SK-N-DZ (cell line): ENCODE results near the gene ACHE. TPM values are rescaled to one million over a fixed set of nuclear protein-coding genes. Genes with fewer than 3 reads are reported as not detected.
"Not testable (repeated sequence)": the region's sequence is repeated elsewhere in the genome, so short reads cannot be mapped to it uniquely, and the experiment has no call there.

Source experiments
- DNase-seq: peaks from one replicate; pipeline ENCODE4 v3.0.0-alpha.2; 2015; ENCODE audit warnings: low spot score
- polyA plus RNA-seq, 2 experiments: library from polyadenylated mRNA; depleted of rRNA; stranded (reverse); fragments of >200 nt; gene quantifications; 2 replicates each; pipeline ENCODE4 v1.2.3, GENCODE V29; 2014

ACHE gene
- 1.0 and 2.4 TPM in 2 replicates for polyA plus RNA-seq (2014; cell fraction: cytosol; rRNA removed)
- polyA plus RNA-seq (2014; cell fraction: nucleus; rRNA removed), result 1.9 and 4.2 TPM in 2 replicates

GRCh38 chr7:100895701-100895955 is at the start of gene ACHE:
Gene ACHE (minus strand): TSS chr7:100895888. CDS start chr7:100894232, 1,656 bp downstream.
- no peak for DNase-seq

GRCh38 chr7:100944138-100944537 is 48.5 kb upstream of the ACHE start:
- DNase-seq, result no peak

- DNase-seq, result no peak
These were observed 48.0 kb upstream of the ACHE start for GRCh38 chr7:100943693-100944092.

- no peak for DNase-seq
These were observed 46.5 kb upstream of the ACHE start for GRCh38 chr7:100942045-100942774.

GRCh38 chr7:100936167-100936566 is 40.5 kb upstream of the ACHE start:
- not testable (repeated sequence) for DNase-seq

- not testable (repeated sequence) for DNase-seq
These were observed 39.7 kb upstream of the ACHE start for GRCh38 chr7:100935381-100935780.

GRCh38 chr7:100933734-100934133 is 38.0 kb upstream of the ACHE start:
- DNase-seq, result no peak

- no peak for DNase-seq
These were observed 34.1 kb upstream of the ACHE start for GRCh38 chr7:100929808-100930174.

- not testable (repeated sequence) for DNase-seq
These were observed 27.9 kb upstream of the ACHE start for GRCh38 chr7:100923616-100924015.

GRCh38 chr7:100921039-100921438 is 25.4 kb upstream of the ACHE start:
- no peak for DNase-seq

- DNase-seq, result not testable (repeated sequence)
These were observed 24.2 kb upstream of the ACHE start for GRCh38 chr7:100919779-100920437.

GRCh38 chr7:100919335-100919734 is 23.6 kb upstream of the ACHE start:
- not testable (repeated sequence) for DNase-seq

- no peak for DNase-seq
These were observed 19.3 kb upstream of the ACHE start for GRCh38 chr7:100914879-100915447.

- no peak for DNase-seq
These were observed 18.7 kb upstream of the ACHE start for GRCh38 chr7:100914208-100914878.

- no peak for DNase-seq
These were observed 15.8 kb upstream of the ACHE start for GRCh38 chr7:100911484-100911883.

- DNase-seq, result not testable (repeated sequence)
These were observed 14.8 kb upstream of the ACHE start for GRCh38 chr7:100910443-100910842.

- DNase-seq, result no peak
These were observed 12.8 kb upstream of the ACHE start for GRCh38 chr7:100908512-100908911.

- DNase-seq, result no peak
These were observed 7.0 kb upstream of the ACHE start for GRCh38 chr7:100902638-100903037.

- DNase-seq, result no peak
These were observed 6.2 kb upstream of the ACHE start for GRCh38 chr7:100901921-100902332.

- no peak for DNase-seq
These were observed 5.3 kb upstream of the ACHE start for GRCh38 chr7:100900978-100901377.

- DNase-seq, result no peak
These were observed 3.7 kb upstream of the ACHE start for GRCh38 chr7:100899432-100899831.

GRCh38 chr7:100897772-100898454 is 2.2 kb upstream of the ACHE start:
- no peak for DNase-seq
